Fibroblast of pulmonary artery (primary cell): ENCODE data around the gene HSF4.

Source experiments
- DNase-seq: peaks from one replicate; pipeline ENCODE4 v3.0.0-alpha.2; 2010; ENCODE audit warnings: low read depth
- H3K4me3 ChIP-seq: replicated peaks from 2 replicates; pipeline ENCODE4 v1.5.1; 2011; ENCODE audit warnings: low read depth, mild to moderate bottlenecking, control low read depth, low read length, moderate library complexity
- CTCF ChIP-seq: IDR thresholded peaks from 2 replicates; pipeline ENCODE4 v1.5.1; 2011; ENCODE audit warnings: mild to moderate bottlenecking, control low read depth, low read length, inconsistent platforms; ENCODE audit errors: missing control alignments

The HSF4 gene

GRCh38 chr16:67208154-67208896, 43.8 kb downstream of the HSF4 start:
- no peak overlapping the region for H3K4me3 ChIP-seq
- no peak for DNase-seq
- TF ChIP-seq CTCF: no peak

GRCh38 chr16:67209565-67209964, 45.0 kb downstream of the HSF4 start:
- DNase-seq: no peak
- no peak for TF ChIP-seq CTCF
- no peak overlapping the region for H3K4me3 ChIP-seq

- H3K4me3 ChIP-seq: no peak overlapping the region
- DNase-seq: no peak
- no peak for TF ChIP-seq CTCF
These were observed 45.8 kb downstream of the HSF4 start for GRCh38 chr16:67210069-67210937.

GRCh38 chr16:67211674-67212073, 47.1 kb downstream of the HSF4 start:
- TF ChIP-seq CTCF: no peak
- DNase-seq: no peak
- H3K4me3 ChIP-seq: no peak overlapping the region

- no peak for TF ChIP-seq CTCF
- H3K4me3 ChIP-seq: no peak overlapping the region
- DNase-seq: no peak
These were observed 48.2 kb downstream of the HSF4 start for GRCh38 chr16:67212766-67213165.

GRCh38 chr16:67213197-67214019, 48.9 kb downstream of the HSF4 start:
- no peak for DNase-seq
- TF ChIP-seq CTCF: no peak
- H3K4me3 ChIP-seq: no peak overlapping the region
